Liver (tissue), 9 donors: ENCODE results near the gene UNC13B. TPM values are rescaled to one million over a fixed set of nuclear protein-coding genes. Genes with fewer than 3 reads are reported as not detected.

Source experiments
- DNase-seq: peaks from one replicate; pipeline ENCODE4 v3.0.0-alpha.2; 2017; ENCODE audit warnings: low spot score
- H3K27ac ChIP-seq, 2 donors: one replicate each; pipeline ENCODE4 v1.7.0; 2013; ENCODE audit warnings: inconsistent platforms in 2 of 2, low read length in 2 of 2, control low read depth in 1 of 2, low read depth in 1 of 2, mild to moderate bottlenecking in 1 of 2
- H3K27me3 ChIP-seq, 4 donors: one replicate each; pipeline versions ENCODE4 v1.6.1 to v1.7.0; 2013; ENCODE audit warnings: low read length in 3 of 4, inconsistent platforms in 1 of 4, mild to moderate bottlenecking in 1 of 4, moderate library complexity in 1 of 4; ENCODE audit not compliant: control insufficient read depth in 4 of 4, insufficient read depth in 4 of 4
- H3K36me3 ChIP-seq, 4 donors: one replicate each; pipeline versions ENCODE4 v1.6.1 to v1.7.0; 2013; ENCODE audit warnings: low read length in 3 of 4, mild to moderate bottlenecking in 3 of 4, low read depth in 1 of 4, moderate library complexity in 1 of 4; ENCODE audit not compliant: control insufficient read depth in 4 of 4, insufficient read depth in 3 of 4
- H3K4me1 ChIP-seq, 4 donors: one replicate each; pipeline versions ENCODE4 v1.6.1 to v1.7.0; 2013; ENCODE audit warnings: low read length in 3 of 4, mild to moderate bottlenecking in 3 of 4, moderate library complexity in 1 of 4; ENCODE audit not compliant: control insufficient read depth in 4 of 4, insufficient read depth in 4 of 4
- H3K4me3 ChIP-seq, 3 donors: one replicate each; pipeline versions ENCODE4 v1.6.1 to v1.7.0; 2013; ENCODE audit warnings: low read length in 3 of 3, control low read depth in 1 of 3, low read depth in 1 of 3, mild to moderate bottlenecking in 1 of 3
- H3K9ac ChIP-seq, 2 donors: one replicate each; pipeline ENCODE4 v1.7.0; 2013; ENCODE audit warnings: low read length in 2 of 2, mild to moderate bottlenecking in 2 of 2, moderate library complexity in 2 of 2, control low read depth in 1 of 2, low read depth in 1 of 2
- H3K9me3 ChIP-seq, 4 donors: one replicate each; pipeline versions ENCODE4 v1.6.1 to v1.7.0; 2013; ENCODE audit warnings: low read length in 3 of 4; ENCODE audit not compliant: control insufficient read depth in 4 of 4
- EGR1 ChIP-seq, 2 donors: IDR thresholded peaks; 2 replicates each; pipeline ENCODE4 v1.6.1; 2016 to 2018; ENCODE audit warnings: antibody characterized with exemption in 2 of 2, low read depth in 2 of 2
- FOXA1 ChIP-seq: IDR thresholded peaks from 2 replicates; pipeline ENCODE4 v1.6.1; 2016; ENCODE audit warnings: antibody characterized with exemption
- GABPA ChIP-seq, 2 donors: IDR thresholded peaks in 1 of 2; conservative IDR thresholded peaks in 1 of 2; 2 replicates each; pipeline ENCODE4 v1.6.1; 2016; ENCODE audit warnings: antibody characterized with exemption in 2 of 2, mild to moderate bottlenecking in 1 of 2, moderate library complexity in 1 of 2
- HNF4G ChIP-seq: IDR thresholded peaks from 2 replicates; pipeline ENCODE4 v1.6.1; 2016; ENCODE audit warnings: antibody characterized with exemption
- JUND ChIP-seq, 2 donors: IDR thresholded peaks; 2 replicates each; pipeline ENCODE4 v1.6.1; 2016; ENCODE audit warnings: antibody characterized with exemption in 2 of 2
- NR2F2 ChIP-seq: IDR thresholded peaks from 2 replicates; pipeline ENCODE4 v1.6.1; 2016; ENCODE audit warnings: antibody characterized with exemption
- RAD21 ChIP-seq, 2 donors: IDR thresholded peaks; 2 replicates each; pipeline ENCODE4 v1.6.1; 2016; ENCODE audit warnings: antibody characterized with exemption in 2 of 2, mild to moderate bottlenecking in 2 of 2
- RXRA ChIP-seq, 2 donors: IDR thresholded peaks; 2 replicates each; pipeline ENCODE4 v1.6.1; 2017 to 2018; ENCODE audit warnings: antibody characterized with exemption in 2 of 2, mild to moderate bottlenecking in 1 of 2
- SP1 ChIP-seq: IDR thresholded peaks from 2 replicates; pipeline ENCODE4 v1.6.1; 2018; ENCODE audit warnings: antibody characterized with exemption, mild to moderate bottlenecking
- TAF1 ChIP-seq: conservative IDR thresholded peaks from 2 replicates; pipeline ENCODE4 v1.6.1; 2016; ENCODE audit warnings: antibody characterized with exemption, mild to moderate bottlenecking
- YY1 ChIP-seq: IDR thresholded peaks from 2 replicates; pipeline ENCODE4 v1.6.1; 2016; ENCODE audit warnings: antibody characterized with exemption, mild to moderate bottlenecking
- WGBS: extraction: QIAGEN DNeasy Blood & Tissue Kit; methylation state at CpG from one replicate; pipeline ENCODE4 v1.1.7; 2013; 5-methylcytosine and 5-hydroxymethylcytosine counted together
- polyA plus RNA-seq, 2 donors: library from polyadenylated mRNA; stranded (reverse) in 1 of 2; unstranded in 1 of 2; fragments of 200-250 nt in 1 of 2; fragments of >200 nt in 1 of 2; fragmentation: Nextera tagmentation in 1 of 2; extraction: Ambion mirVana in 1 of 2; gene quantifications; one replicate each; pipeline versions ENCODE4 v1.2.1 to v1.2.3, GENCODE V29; 2013 to 2015
- total RNA-seq, 2 donors: library from RNA; depleted of rRNA; stranded (reverse); fragments of >200 nt; gene quantifications; one replicate each; pipeline ENCODE4 v1.2.3, GENCODE V29; 2014
- TF ChIP-seq, protein P1 (sequence below): IDR thresholded peaks from 2 replicates; pipeline ENCODE4 v1.6.1; 2016; ENCODE audit warnings: antibody characterized with exemption
- TF ChIP-seq, protein P2 (sequence below): IDR thresholded peaks from 2 replicates; pipeline ENCODE4 v1.6.1; 2016; ENCODE audit warnings: antibody characterized with exemption
- TF ChIP-seq, protein P3 (sequence below): fragments of 150-350 bp; IDR thresholded peaks from 2 replicates; pipeline ENCODE4 v1.5.1; 2017; ENCODE audit warnings: improper control_type of control experiment, low read depth, low read length; ENCODE audit not compliant: missing input control
- TF ChIP-seq, protein P4 (sequence below): IDR thresholded peaks from 2 replicates; pipeline ENCODE4 v1.6.1; 2016; ENCODE audit warnings: antibody characterized with exemption, mild to moderate bottlenecking
- TF ChIP-seq, protein P5 (sequence below): IDR thresholded peaks from 2 replicates; pipeline ENCODE4 v1.6.1; 2016; ENCODE audit warnings: antibody characterized with exemption
- donor health status: healthy.
- donor health status: healthy.
- donor health status: healthy.
- donor health status: healthy.
- donor health status: healthy.

Gene UNC13B
- total and polyA plus RNA-seq, 4 donors: 5.5 to 25.7 (median 11.9) TPM

DNA sequence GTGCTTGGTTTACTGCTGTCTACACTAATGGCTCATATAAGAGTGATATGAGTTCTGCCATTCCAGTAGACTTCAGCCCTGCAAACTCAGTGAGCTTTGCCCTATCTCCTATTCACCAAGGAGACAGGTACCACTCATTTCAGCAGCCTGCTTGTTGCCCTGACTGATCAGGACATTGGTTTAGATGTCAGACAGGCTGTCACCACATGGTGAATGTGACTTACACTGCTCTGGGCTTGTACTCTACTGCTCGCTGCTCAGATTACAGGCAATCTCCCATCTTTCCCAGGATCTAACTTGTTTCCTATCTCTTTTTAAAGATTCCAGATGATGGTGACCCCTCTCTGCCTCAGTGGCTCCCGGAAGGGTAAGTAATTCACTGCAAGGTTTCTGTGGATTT, 204.8 kb downstream of the UNC13B start (continued):
- no peak for TF ChIP-seq YY1
- TF ChIP-seq JUND (IDR thresholded peaks at IDR 0.05): no peak
- TF ChIP-seq, protein P1, sequence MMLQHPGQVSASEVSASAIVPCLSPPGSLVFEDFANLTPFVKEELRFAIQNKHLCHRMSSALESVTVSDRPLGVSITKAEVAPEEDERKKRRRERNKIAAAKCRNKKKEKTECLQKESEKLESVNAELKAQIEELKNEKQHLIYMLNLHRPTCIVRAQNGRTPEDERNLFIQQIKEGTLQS: no peak

DNA sequence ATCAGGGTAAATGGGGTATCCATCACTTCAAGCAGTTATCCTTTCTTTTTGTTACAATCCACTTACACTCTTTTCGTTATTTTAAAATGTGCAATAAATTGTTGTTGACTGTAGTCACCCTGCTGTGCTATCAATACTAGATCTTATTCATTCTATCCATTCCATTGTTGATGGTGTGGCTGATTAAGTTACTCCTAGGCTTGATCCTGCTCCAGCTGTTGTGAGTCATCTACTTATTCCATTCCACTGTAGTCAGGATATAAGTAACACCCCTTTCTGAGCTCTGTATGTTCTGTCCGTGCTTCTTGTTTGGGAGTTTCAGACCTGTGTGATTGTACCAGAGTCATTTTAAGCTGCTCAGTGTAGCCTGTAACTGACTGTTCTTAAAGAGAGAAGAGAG, 205.6 kb downstream of the UNC13B start:
- no peak overlapping the region for H3K27ac ChIP-seq
- peaks cover 2 to 6% (median 5%) of the 10 kb centered on the region in 4 donors for H3K36me3 ChIP-seq
- H3K9ac ChIP-seq: no peak overlapping the region
- no peaks in the 10 kb centered on the region for H3K27me3 ChIP-seq
- no peaks in the 10 kb centered on the region for H3K9me3 ChIP-seq
- DNase-seq: no peak
- TF ChIP-seq RAD21 (IDR thresholded peaks at IDR 0.05) (no peak), SP1 (no peak), NR2F2 (no peak), HNF4G (no peak), FOXA1 (no peak), GABPA (IDR thresholded peaks at IDR 0.05 in 1 of 2, conservative IDR thresholded peaks at IDR 0.05 in 1 of 2) (no peak), JUND (IDR thresholded peaks at IDR 0.05) (no peak), TAF1 (no peak), YY1 (no peak)
- TF ChIP-seq, protein P2, sequence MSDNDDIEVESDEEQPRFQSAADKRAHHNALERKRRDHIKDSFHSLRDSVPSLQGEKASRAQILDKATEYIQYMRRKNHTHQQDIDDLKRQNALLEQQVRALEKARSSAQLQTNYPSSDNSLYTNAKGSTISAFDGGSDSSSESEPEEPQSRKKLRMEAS: no peak
- TF ChIP-seq, protein P3, sequence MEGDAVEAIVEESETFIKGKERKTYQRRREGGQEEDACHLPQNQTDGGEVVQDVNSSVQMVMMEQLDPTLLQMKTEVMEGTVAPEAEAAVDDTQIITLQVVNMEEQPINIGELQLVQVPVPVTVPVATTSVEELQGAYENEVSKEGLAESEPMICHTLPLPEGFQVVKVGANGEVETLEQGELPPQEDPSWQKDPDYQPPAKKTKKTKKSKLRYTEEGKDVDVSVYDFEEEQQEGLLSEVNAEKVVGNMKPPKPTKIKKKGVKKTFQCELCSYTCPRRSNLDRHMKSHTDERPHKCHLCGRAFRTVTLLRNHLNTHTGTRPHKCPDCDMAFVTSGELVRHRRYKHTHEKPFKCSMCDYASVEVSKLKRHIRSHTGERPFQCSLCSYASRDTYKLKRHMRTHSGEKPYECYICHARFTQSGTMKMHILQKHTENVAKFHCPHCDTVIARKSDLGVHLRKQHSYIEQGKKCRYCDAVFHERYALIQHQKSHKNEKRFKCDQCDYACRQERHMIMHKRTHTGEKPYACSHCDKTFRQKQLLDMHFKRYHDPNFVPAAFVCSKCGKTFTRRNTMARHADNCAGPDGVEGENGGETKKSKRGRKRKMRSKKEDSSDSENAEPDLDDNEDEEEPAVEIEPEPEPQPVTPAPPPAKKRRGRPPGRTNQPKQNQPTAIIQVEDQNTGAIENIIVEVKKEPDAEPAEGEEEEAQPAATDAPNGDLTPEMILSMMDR: no peak
- TF ChIP-seq, protein P1: no peak
- 96% methylated on average over 2 of the region's 2 CpGs for WGBS
- H3K4me3 ChIP-seq: no peak overlapping the region
- H3K4me1 ChIP-seq: no peaks in the 10 kb centered on the region

DNA sequence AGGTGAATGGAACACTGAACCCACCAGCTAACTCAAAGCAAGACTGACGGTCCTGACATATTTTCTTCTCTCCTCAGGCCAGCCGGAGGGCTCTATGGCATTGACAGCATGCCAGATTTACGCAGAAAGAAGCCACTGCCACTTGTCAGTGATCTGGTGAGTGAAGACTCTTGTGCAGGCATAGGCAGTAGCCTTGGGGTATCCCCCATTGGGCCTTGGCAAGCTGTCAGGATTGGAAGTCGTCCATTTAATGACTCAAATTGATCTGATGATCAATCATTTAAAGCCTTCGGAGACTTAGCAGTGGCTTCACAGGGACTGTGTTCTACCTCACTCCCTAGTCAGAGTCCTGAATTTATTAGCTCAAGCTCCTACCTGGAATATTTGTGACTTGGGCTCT, 208.4 kb downstream of the UNC13B start:
- Histone ChIP-seq H3K9ac (no peak overlapping the region), H3K27ac (no peak overlapping the region), H3K4me3 (no peak overlapping the region), H3K4me1 (no peaks in the 10 kb centered on the region), H3K9me3 (no peaks in the 10 kb centered on the region), H3K27me3 (no peaks in the 10 kb centered on the region), H3K36me3 (peaks cover 2 to 7% (median 5%) of the 10 kb centered on the region in 4 donors)
- no peak for DNase-seq
- 96% methylated on average over 5 of the region's 5 CpGs for WGBS
- TF ChIP-seq YY1: no peak
- TF ChIP-seq RXRA (IDR thresholded peaks at IDR 0.05): no peak
- TF ChIP-seq, protein P3: no peak
- TF ChIP-seq, protein P4, sequence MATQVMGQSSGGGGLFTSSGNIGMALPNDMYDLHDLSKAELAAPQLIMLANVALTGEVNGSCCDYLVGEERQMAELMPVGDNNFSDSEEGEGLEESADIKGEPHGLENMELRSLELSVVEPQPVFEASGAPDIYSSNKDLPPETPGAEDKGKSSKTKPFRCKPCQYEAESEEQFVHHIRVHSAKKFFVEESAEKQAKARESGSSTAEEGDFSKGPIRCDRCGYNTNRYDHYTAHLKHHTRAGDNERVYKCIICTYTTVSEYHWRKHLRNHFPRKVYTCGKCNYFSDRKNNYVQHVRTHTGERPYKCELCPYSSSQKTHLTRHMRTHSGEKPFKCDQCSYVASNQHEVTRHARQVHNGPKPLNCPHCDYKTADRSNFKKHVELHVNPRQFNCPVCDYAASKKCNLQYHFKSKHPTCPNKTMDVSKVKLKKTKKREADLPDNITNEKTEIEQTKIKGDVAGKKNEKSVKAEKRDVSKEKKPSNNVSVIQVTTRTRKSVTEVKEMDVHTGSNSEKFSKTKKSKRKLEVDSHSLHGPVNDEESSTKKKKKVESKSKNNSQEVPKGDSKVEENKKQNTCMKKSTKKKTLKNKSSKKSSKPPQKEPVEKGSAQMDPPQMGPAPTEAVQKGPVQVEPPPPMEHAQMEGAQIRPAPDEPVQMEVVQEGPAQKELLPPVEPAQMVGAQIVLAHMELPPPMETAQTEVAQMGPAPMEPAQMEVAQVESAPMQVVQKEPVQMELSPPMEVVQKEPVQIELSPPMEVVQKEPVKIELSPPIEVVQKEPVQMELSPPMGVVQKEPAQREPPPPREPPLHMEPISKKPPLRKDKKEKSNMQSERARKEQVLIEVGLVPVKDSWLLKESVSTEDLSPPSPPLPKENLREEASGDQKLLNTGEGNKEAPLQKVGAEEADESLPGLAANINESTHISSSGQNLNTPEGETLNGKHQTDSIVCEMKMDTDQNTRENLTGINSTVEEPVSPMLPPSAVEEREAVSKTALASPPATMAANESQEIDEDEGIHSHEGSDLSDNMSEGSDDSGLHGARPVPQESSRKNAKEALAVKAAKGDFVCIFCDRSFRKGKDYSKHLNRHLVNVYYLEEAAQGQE: no peak
- TF ChIP-seq, protein P5, sequence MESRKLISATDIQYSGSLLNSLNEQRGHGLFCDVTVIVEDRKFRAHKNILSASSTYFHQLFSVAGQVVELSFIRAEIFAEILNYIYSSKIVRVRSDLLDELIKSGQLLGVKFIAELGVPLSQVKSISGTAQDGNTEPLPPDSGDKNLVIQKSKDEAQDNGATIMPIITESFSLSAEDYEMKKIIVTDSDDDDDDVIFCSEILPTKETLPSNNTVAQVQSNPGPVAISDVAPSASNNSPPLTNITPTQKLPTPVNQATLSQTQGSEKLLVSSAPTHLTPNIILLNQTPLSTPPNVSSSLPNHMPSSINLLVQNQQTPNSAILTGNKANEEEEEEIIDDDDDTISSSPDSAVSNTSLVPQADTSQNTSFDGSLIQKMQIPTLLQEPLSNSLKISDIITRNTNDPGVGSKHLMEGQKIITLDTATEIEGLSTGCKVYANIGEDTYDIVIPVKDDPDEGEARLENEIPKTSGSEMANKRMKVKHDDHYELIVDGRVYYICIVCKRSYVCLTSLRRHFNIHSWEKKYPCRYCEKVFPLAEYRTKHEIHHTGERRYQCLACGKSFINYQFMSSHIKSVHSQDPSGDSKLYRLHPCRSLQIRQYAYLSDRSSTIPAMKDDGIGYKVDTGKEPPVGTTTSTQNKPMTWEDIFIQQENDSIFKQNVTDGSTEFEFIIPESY: no peak
- no peak for TF ChIP-seq SP1
- no peak for TF ChIP-seq EGR1 (IDR thresholded peaks at IDR 0.05; ENCODE audit: low read depth in 2 of 2)
- no peak for TF ChIP-seq GABPA (IDR thresholded peaks at IDR 0.05 in 1 of 2, conservative IDR thresholded peaks at IDR 0.05 in 1 of 2)
- TF ChIP-seq RAD21 (IDR thresholded peaks at IDR 0.05): no peak
- TF ChIP-seq, protein P2: no peak
- TF ChIP-seq NR2F2: no peak
- TF ChIP-seq FOXA1: no peak
